ENCODE results near the gene NDUFA11. TPM values are rescaled to one million over a fixed set of nuclear protein-coding genes. Genes with fewer than 3 reads are reported as not detected.
A peak's percentile ranks its signal among the peaks of the same experiment; 100 is the strongest.

Gene NDUFA11
- total and polyA plus RNA-seq, 2 of the 13 experiments (the other 11 are each of a cell fraction or from before 2014, with no cell fraction given) = 286 to 378 TPM

DNA sequence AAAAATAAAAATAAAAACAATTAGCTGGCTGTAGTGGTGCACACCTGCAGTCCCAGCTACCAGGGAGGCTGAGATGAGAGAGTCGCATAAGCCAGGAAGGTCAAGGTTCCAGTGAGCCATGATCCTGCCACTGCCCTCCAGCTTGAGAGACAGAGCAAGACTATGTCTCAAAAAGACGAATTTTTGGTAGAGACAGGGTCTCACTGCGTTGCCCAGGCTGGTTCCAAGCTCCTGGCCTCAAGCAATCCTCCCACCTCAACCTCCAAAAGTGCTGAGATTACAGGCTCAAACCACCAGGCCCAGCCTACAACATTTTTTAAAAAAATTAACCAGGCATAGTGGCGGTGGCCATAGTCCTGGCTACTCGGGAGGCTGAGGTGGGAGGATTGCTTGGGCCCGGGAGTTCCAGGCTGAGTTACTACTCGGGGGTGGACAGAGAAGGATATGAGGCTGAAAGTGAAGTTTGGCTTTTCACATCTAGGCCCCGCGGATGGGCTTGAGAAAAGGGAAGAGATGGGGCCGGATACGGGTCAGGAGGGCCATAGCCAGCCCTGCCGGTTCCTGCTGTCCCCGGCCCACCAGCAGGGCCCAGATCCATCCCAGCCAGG is 10.2 kb downstream of the NDUFA11 start:
- no peak overlapping the region for H3K4me3 ChIP-seq (replicated peaks in 1 of 3; ENCODE audit: insufficient read depth in 1 of 3, low read depth in 2 of 3, low read length in 3 of 3)
- WGBS (ENCODE audit: low lambda C conversion rate) = 72% methylated on average over 13 of the region's 13 CpGs
- peaks cover 6% of the 10 kb centered on the region for H3K79me2 ChIP-seq (ENCODE audit: insufficient read depth, low read length)
- BruUV-seq (replicated peaks) = no TSS peak
- no peak overlapping the region for H2AFZ ChIP-seq (ENCODE audit: low read length)
- FAIRE-seq = no peak
- no peaks in the 10 kb centered on the region for H3K27me3 ChIP-seq (ENCODE audit: control insufficient read depth in 1 of 2, insufficient read depth in 2 of 2, low read length in 2 of 2)
- POLR2A ChIA-PET = interaction anchor here (1.2 to 1.5 kb wide), 3 partner anchors 11 to 66 kb away, joined by 4 to 6 read pairs (median 5); partner anchors contain the start of gene FUT6
- CTCF ChIA-PET (ENCODE audit: low intra/inter-chr PET ratio, low total read pairs) = interaction anchor here (1.4 to 3.9 kb wide), 3 partner anchors 70 to 99 kb away, joined by 4 to 71 read pairs (median 5); partner anchors contain the start of gene NRTN
- in situ Hi-C loops (cut with HindIII; ENCODE audit: extremely low pct_ligation_motif_present, low pct_unique_long_range_greater_than_20kb) (loop anchor here (5.0 kb wide), 2 partner anchors 56 to 86 kb away; partner anchors contain the start of genes FUT6 and NRTN), intact Hi-C loops (cut with micrococcal nuclease; ENCODE audit: unreplicated experiment) (no loop called here)
- ATAC-seq = 0 out of 3 replicates have a peak, but pooled peaks have one; percentile 3
- H3K4me2 ChIP-seq (ENCODE audit: low read depth, low read length) = no peak overlapping the region
- no peak for DNase-seq (ENCODE audit: low spot score)
- H4K20me1 ChIP-seq (ENCODE audit: insufficient read depth, low read length) = no peaks in the 10 kb centered on the region
- peaks cover 43% of the 10 kb centered on the region for H3K4me1 ChIP-seq (ENCODE audit: insufficient read depth, low read length)
- H3K9me3 ChIP-seq (ENCODE audit: low read length) = no peaks in the 10 kb centered on the region
- H3K36me3 ChIP-seq (replicated peaks in 1 of 2; ENCODE audit: control insufficient read depth in 1 of 2, insufficient read depth in 2 of 2, low read length in 2 of 2) = peaks cover 7 to 33% of the 10 kb centered on the region in 2 experiments; a peak in 4 of 5 replicates
- no peak overlapping the region for H3K9ac ChIP-seq (ENCODE audit: insufficient read depth, low read depth, low read length)
- no peak overlapping the region for H3K27ac ChIP-seq (ENCODE audit: extremely low read length, insufficient read depth, low read length)
- TF ChIP-seq, protein P1, sequence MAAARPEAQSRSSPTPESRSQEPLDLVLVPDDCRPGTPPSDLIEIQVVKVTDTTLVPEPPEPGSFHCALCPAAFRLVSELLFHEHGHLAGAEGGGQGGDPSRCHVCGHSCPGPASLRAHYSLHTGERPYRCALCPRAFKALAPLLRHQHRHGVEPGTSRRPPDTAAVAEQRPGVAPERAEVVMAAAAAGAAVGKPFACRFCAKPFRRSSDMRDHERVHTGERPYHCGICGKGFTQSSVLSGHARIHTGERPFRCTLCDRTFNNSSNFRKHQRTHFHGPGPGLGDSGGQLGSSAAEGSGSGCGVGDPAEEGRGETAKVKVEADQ (CRISPR knock-in tag; IDR thresholded peaks at IDR 0.05; ENCODE audit: borderline replicate concordance) = no peak
- TF ChIP-seq, protein P2, sequence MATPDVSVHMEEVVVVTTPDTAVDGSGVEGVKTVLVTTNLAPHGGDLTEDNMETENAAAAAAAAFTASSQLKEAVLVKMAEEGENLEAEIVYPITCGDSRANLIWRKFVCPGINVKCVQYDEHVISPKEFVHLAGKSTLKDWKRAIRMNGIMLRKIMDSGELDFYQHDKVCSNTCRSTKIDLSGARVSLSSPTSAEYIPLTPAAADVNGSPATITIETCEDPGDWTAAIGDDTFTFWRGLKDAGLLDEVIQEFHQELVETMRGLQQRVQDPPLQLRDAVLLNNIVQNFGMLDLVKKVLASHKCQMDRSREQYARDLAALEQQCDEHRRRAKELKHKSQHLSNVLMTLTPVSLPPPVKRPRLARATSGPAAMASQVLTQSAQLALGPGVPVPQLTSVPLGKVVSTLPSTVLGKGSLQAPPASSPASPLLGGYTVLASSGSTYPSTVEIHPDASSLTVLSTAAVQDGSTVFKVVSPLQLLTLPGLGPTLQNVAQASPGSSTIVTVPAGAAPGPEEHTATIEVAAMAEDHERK (CRISPR knock-in tag; IDR thresholded peaks at IDR 0.05; ENCODE audit: low read depth) = no peak
- TF ChIP-seq, protein P3, sequence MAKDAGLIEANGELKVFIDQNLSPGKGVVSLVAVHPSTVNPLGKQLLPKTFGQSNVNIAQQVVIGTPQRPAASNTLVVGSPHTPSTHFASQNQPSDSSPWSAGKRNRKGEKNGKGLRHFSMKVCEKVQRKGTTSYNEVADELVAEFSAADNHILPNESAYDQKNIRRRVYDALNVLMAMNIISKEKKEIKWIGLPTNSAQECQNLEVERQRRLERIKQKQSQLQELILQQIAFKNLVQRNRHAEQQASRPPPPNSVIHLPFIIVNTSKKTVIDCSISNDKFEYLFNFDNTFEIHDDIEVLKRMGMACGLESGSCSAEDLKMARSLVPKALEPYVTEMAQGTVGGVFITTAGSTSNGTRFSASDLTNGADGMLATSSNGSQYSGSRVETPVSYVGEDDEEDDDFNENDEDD (CRISPR knock-in tag; IDR thresholded peaks at IDR 0.05; ENCODE audit: borderline replicate concordance) = no peak
- TF ChIP-seq NR2F1 (CRISPR knock-in tag; IDR thresholded peaks at IDR 0.05) (no peak), GPN1 (CRISPR knock-in tag; IDR thresholded peaks at IDR 0.05; ENCODE audit: borderline replicate concordance) (no peak), TMF1 (CRISPR knock-in tag; IDR thresholded peaks at IDR 0.05; ENCODE audit: low read depth) (no peak), ZNF460 (CRISPR knock-in tag; IDR thresholded peaks at IDR 0.05; ENCODE audit: borderline replicate concordance) (0 out of 2 replicates have a peak, but pooled peaks have one; percentile 5), KDM4B (CRISPR knock-in tag; IDR thresholded peaks at IDR 0.05) (no peak), NR2C2 (CRISPR knock-in tag; IDR thresholded peaks at IDR 0.05; ENCODE audit: borderline replicate concordance) (0 out of 2 replicates have a peak, but pooled peaks have one; percentile 15), RCOR2 (CRISPR knock-in tag; IDR thresholded peaks at IDR 0.05) (no peak), AKAP8 (CRISPR knock-in tag; IDR thresholded peaks at IDR 0.05) (0 out of 2 replicates have a peak, but pooled peaks have one; percentile 45), GTF3A (CRISPR knock-in tag; conservative IDR thresholded peaks at IDR 0.05) (no peak), ZFP82 (CRISPR knock-in tag; IDR thresholded peaks at IDR 0.05; ENCODE audit: borderline replicate concordance) (0 out of 2 replicates have a peak, but pooled peaks have one; percentile 32), POLR2G (IDR thresholded peaks at IDR 0.05; ENCODE audit: low read depth, low read length) (0 out of 2 replicates have a peak, but pooled peaks have one; percentile 13), EHMT2 (IDR thresholded peaks at IDR 0.05; ENCODE audit: borderline replicate concordance, low read depth, low read length) (no peak), ZNF337 (CRISPR knock-in tag; IDR thresholded peaks at IDR 0.05; ENCODE audit: borderline replicate concordance, low read depth) (no peak), ZNF121 (CRISPR knock-in tag; IDR thresholded peaks at IDR 0.05) (peak; percentile 70)
- TF ChIP-seq, protein P4, sequence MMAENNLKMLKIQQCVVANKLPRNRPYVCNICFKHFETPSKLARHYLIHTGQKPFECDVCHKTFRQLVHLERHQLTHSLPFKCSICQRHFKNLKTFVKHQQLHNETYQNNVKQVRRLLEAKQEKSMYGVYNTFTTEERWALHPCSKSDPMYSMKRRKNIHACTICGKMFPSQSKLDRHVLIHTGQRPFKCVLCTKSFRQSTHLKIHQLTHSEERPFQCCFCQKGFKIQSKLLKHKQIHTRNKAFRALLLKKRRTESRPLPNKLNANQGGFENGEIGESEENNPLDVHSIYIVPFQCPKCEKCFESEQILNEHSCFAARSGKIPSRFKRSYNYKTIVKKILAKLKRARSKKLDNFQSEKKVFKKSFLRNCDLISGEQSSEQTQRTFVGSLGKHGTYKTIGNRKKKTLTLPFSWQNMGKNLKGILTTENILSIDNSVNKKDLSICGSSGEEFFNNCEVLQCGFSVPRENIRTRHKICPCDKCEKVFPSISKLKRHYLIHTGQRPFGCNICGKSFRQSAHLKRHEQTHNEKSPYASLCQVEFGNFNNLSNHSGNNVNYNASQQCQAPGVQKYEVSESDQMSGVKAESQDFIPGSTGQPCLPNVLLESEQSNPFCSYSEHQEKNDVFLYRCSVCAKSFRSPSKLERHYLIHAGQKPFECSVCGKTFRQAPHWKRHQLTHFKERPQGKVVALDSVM (CRISPR knock-in tag; IDR thresholded peaks at IDR 0.05) = peak; percentile 10; the same call in 1 of the 2 replicates
